Measurements from ENCODE around the gene SLC25A39. TPM values are rescaled to one million over a fixed set of nuclear protein-coding genes. Genes with fewer than 3 reads are reported as not detected.

The SLC25A39 gene
- total and polyA plus RNA-seq, 2 of the 13 experiments (the other 11 are each of a cell fraction or from before 2014, with no cell fraction given), result 144 to 151 TPM

DNA sequence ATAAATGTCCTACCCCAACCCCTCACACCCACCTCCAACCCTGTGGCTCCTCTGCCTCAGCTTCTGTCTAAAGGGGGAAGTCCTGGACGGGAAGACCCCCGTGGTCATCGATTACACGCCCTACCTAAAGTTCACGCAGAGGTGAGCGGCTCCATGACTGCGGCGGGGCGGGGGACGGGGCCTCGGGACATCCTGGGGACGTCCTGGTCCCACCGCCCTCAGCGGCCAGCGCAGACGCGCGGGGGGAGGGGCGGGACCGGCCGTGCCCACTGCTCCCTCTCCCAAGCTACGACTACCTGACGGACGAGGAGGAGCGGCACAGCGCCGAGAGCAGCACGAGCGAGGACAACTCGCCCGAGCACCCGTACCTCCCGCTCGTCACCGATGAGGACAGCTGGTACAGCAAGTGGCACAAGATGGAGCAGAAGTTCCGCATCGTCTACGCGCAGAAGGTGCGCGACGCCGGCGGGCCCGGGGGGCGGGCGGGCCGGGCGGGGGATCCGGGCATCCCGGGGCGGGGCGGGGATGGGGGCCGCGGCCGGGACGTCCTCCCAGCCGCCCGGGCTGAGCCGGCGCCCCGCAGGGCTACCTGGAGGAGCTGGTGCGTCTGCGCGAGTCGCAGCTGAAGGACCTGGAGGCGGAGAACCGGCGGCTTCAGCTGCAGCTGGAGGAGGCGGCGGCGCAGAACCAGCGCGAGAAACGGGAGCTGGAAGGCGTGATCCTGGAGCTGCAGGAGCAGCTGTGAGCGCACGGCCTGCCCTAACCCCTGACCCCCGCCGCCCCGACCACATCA, 9.6 kb downstream of the SLC25A39 start (continued):
- TF ChIP-seq, protein P1, sequence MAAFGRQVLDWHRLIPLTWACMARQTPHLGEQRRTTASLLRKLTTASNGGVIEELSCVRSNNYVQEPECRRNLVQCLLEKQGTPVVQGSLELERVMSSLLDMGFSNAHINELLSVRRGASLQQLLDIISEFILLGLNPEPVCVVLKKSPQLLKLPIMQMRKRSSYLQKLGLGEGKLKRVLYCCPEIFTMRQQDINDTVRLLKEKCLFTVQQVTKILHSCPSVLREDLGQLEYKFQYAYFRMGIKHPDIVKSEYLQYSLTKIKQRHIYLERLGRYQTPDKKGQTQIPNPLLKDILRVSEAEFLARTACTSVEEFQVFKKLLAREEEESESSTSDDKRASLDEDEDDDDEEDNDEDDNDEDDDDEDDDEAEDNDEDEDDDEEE (CRISPR knock-in tag; IDR thresholded peaks at IDR 0.05), result no peak
- TF ChIP-seq GABPB1 (CRISPR knock-in tag; IDR thresholded peaks at IDR 0.05), result peak; percentile 31; the same call in 1 of the 2 replicates
- no peak for TF ChIP-seq ZNF446 (CRISPR knock-in tag; IDR thresholded peaks at IDR 0.05)
- TF ChIP-seq, protein P2, sequence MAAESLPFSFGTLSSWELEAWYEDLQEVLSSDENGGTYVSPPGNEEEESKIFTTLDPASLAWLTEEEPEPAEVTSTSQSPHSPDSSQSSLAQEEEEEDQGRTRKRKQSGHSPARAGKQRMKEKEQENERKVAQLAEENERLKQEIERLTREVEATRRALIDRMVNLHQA (CRISPR knock-in tag; IDR thresholded peaks at IDR 0.05), result no peak
- TF ChIP-seq HOXA5 (CRISPR knock-in tag; IDR thresholded peaks at IDR 0.05), result no peak
- TF ChIP-seq HES4 (CRISPR knock-in tag; IDR thresholded peaks at IDR 0.05; ENCODE audit: borderline replicate concordance), result 0 out of 2 replicates have a peak, but pooled peaks have one; percentile 25
- TF ChIP-seq ZNF24 (IDR thresholded peaks at IDR 0.05), result no peak
- TF ChIP-seq ZNF180 (CRISPR knock-in tag; IDR thresholded peaks at IDR 0.05; ENCODE audit: borderline replicate concordance, low read depth), result no peak
- TF ChIP-seq, protein P3, sequence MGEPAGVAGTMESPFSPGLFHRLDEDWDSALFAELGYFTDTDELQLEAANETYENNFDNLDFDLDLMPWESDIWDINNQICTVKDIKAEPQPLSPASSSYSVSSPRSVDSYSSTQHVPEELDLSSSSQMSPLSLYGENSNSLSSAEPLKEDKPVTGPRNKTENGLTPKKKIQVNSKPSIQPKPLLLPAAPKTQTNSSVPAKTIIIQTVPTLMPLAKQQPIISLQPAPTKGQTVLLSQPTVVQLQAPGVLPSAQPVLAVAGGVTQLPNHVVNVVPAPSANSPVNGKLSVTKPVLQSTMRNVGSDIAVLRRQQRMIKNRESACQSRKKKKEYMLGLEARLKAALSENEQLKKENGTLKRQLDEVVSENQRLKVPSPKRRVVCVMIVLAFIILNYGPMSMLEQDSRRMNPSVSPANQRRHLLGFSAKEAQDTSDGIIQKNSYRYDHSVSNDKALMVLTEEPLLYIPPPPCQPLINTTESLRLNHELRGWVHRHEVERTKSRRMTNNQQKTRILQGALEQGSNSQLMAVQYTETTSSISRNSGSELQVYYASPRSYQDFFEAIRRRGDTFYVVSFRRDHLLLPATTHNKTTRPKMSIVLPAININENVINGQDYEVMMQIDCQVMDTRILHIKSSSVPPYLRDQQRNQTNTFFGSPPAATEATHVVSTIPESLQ (CRISPR knock-in tag; conservative IDR thresholded peaks at IDR 0.05), result no peak
- 0 out of 2 replicates have a peak, but pooled peaks have one; percentile 28 for TF ChIP-seq DNMT1 (CRISPR knock-in tag; IDR thresholded peaks at IDR 0.05)
- TF ChIP-seq ZBTB1 (CRISPR knock-in tag; IDR thresholded peaks at IDR 0.05; ENCODE audit: borderline replicate concordance), result no peak
- no peak for TF ChIP-seq ZNF205 (CRISPR knock-in tag; IDR thresholded peaks at IDR 0.05)
- TF ChIP-seq ZNF629 (CRISPR knock-in tag; conservative IDR thresholded peaks at IDR 0.05), result no peak
